Measurements from ENCODE around the gene URB1. TPM values are rescaled to one million over a fixed set of nuclear protein-coding genes. Genes with fewer than 3 reads are reported as not detected.

Gene URB1
- polyA plus RNA-seq, 2 of the 4 experiments (the other 2 are of a cell fraction), result 8.7 to 10.1 TPM

DNA sequence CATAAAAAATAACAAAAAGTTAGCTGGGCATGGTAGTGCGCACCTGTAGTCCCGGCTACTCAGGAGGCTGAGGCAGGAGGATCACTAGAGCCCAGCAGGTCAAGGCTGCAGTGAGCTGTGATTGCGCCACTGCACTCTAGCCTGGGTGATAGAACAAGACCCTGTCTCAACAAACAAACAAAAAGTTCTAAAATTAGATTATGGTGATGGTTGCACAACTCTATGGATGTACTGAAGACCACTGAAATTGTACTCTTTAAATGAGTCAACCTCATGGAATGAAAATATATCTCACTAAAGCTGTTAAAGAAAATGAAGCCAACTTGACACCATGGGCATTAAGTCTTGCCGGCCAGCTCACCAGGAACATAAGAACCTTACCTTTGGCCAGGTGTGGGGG lies 85.1 kb downstream of the URB1 start:
- no peak for ATAC-seq
- TF ChIP-seq JUN (IDR thresholded peaks at IDR 0.05), result no peak
- Histone ChIP-seq H3K9me3 (no peaks in the 10 kb centered on the region), H3K4me2 (no peak overlapping the region), H3K27ac (no peak overlapping the region), H3K4me1 (no peaks in the 10 kb centered on the region), H3K4me3 (no peak overlapping the region)
- POLR2A ChIA-PET, result interaction anchor here (0.8 kb wide), 1 partner anchor 9 kb away, joined by 5 read pairs; the partner anchor contains the start of gene MRAP
- no peak for DNase-seq (ENCODE audit: low read depth in 1 of 2, low spot score in 1 of 2)
- WGBS (ENCODE audit: missing lambda C conversion rate), result 94% methylated on average over 4 of the region's 4 CpGs
- CTCF ChIA-PET, result interaction anchor here (1.0 to 2.2 kb wide), 2 partner anchors 21 to 293 kb away, joined by 3 to 6 read pairs; no protein-coding TSS in a partner anchor
- no peak for FAIRE-seq

DNA sequence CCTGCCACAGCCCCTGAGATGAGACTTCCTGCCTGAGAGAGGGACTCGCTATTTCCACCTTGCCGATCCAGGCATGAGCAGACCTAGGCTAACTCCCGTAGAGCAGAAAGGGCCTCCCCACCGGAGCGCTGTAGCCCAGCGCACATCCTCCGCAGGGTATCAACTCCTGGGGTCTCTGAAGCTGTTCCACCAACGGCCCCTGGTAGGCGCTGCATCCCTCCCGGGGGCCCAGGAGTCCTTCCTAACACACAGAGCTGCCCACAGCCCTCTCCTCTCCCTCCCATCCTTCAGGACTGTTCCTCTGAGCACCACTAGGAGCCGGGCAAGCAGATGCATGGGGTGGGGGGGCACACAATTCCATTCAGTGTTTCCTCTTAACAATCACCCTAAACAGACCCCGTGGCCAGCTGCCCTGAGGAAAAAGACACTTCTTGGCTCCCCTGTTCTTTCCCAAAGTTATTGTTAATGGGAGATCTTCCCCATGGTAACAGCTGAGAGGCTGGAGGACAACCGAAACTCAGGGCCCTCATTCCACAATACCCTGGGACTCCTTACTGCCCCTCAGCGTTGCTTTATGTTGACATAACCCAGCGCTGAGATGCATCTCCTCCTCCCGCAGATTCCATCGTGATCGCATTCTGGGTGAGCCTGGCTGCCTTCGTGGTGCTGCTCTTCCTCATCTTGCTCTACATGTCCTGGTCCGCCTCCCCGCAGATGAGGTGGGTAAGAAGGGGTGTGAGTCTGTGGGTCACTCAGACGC lies 86.6 kb downstream of the URB1 start:
- peak; percentile 79 for ATAC-seq
- Histone ChIP-seq H3K4me2 (no peak overlapping the region), H3K27ac (no peak overlapping the region), H3K9me3 (no peaks in the 10 kb centered on the region), H3K4me3 (no peak overlapping the region), H3K4me1 (no peaks in the 10 kb centered on the region)
- 94% methylated on average over 14 of the region's 22 CpGs for WGBS (ENCODE audit: missing lambda C conversion rate)
- TF ChIP-seq, protein P1, sequence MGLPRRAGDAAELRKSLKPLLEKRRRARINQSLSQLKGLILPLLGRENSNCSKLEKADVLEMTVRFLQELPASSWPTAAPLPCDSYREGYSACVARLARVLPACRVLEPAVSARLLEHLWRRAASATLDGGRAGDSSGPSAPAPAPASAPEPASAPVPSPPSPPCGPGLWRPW (IDR thresholded peaks at IDR 0.05), result no peak
- TF ChIP-seq POLR2A (IDR thresholded peaks at IDR 0.05; ENCODE audit: low read length) (no peak), PHF8 (IDR thresholded peaks at IDR 0.05; ENCODE audit: borderline replicate concordance, low read depth) (no peak), NPAS2 (CRISPR knock-in tag; IDR thresholded peaks at IDR 0.05; ENCODE audit: borderline replicate concordance) (no peak), TP53 (CRISPR knock-in tag; IDR thresholded peaks at IDR 0.05) (no peak), ESRRA (IDR thresholded peaks at IDR 0.05; ENCODE audit: borderline replicate concordance, low read length) (no peak), RARB (CRISPR knock-in tag; IDR thresholded peaks at IDR 0.05) (no peak)
- TF ChIP-seq, protein P2, sequence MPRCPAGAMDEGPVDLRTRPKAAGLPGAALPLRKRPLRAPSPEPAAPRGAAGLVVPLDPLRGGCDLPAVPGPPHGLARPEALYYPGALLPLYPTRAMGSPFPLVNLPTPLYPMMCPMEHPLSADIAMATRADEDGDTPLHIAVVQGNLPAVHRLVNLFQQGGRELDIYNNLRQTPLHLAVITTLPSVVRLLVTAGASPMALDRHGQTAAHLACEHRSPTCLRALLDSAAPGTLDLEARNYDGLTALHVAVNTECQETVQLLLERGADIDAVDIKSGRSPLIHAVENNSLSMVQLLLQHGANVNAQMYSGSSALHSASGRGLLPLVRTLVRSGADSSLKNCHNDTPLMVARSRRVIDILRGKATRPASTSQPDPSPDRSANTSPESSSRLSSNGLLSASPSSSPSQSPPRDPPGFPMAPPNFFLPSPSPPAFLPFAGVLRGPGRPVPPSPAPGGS (IDR thresholded peaks at IDR 0.05), result no peak
- TF ChIP-seq, protein P3, sequence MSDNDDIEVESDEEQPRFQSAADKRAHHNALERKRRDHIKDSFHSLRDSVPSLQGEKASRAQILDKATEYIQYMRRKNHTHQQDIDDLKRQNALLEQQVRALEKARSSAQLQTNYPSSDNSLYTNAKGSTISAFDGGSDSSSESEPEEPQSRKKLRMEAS (IDR thresholded peaks at IDR 0.05), result no peak
- TF ChIP-seq, protein P4, sequence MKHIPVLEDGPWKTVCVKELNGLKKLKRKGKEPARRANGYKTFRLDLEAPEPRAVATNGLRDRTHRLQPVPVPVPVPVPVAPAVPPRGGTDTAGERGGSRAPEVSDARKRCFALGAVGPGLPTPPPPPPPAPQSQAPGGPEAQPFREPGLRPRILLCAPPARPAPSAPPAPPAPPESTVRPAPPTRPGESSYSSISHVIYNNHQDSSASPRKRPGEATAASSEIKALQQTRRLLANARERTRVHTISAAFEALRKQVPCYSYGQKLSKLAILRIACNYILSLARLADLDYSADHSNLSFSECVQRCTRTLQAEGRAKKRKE (CRISPR knock-in tag; IDR thresholded peaks at IDR 0.05; ENCODE audit: low read depth), result no peak
- TF ChIP-seq, protein P5, sequence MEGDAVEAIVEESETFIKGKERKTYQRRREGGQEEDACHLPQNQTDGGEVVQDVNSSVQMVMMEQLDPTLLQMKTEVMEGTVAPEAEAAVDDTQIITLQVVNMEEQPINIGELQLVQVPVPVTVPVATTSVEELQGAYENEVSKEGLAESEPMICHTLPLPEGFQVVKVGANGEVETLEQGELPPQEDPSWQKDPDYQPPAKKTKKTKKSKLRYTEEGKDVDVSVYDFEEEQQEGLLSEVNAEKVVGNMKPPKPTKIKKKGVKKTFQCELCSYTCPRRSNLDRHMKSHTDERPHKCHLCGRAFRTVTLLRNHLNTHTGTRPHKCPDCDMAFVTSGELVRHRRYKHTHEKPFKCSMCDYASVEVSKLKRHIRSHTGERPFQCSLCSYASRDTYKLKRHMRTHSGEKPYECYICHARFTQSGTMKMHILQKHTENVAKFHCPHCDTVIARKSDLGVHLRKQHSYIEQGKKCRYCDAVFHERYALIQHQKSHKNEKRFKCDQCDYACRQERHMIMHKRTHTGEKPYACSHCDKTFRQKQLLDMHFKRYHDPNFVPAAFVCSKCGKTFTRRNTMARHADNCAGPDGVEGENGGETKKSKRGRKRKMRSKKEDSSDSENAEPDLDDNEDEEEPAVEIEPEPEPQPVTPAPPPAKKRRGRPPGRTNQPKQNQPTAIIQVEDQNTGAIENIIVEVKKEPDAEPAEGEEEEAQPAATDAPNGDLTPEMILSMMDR (IDR thresholded peaks at IDR 0.05), result no peak
- FAIRE-seq, result no peak
- ChIA-PET POLR2A (no interaction called here), CTCF (no interaction called here)
- peak in 1 of 2 experiments; percentile 17 for DNase-seq (ENCODE audit: low read depth in 1 of 2, low spot score in 1 of 2)

GRCh38 chr21:32304998-32305397 lies 87.8 kb downstream of the URB1 start:
- POLR2A ChIA-PET, result no interaction called here
- Histone ChIP-seq H3K9me3 (no peaks in the 10 kb centered on the region), H3K4me1 (no peaks in the 10 kb centered on the region), H3K27ac (no peak overlapping the region), H3K4me2 (no peak overlapping the region), H3K4me3 (no peak overlapping the region)
- CTCF ChIA-PET, result interaction anchor here (0.6 kb wide), 1 partner anchor 19 kb away, joined by 3 read pairs; no protein-coding TSS in a partner anchor
- ATAC-seq (no peak), DNase-seq (ENCODE audit: low read depth in 1 of 2, low spot score in 1 of 2) (no peak), FAIRE-seq (no peak)
- WGBS (ENCODE audit: missing lambda C conversion rate), result 95% methylated on average over 7 of the region's 7 CpGs
- TF ChIP-seq, protein P5 (IDR thresholded peaks at IDR 0.05), result no peak
- no peak for TF ChIP-seq SMC3 (IDR thresholded peaks at IDR 0.05)
- no peak for TF ChIP-seq POLR2AphosphoS2 (conservative IDR thresholded peaks at IDR 0.05; ENCODE audit: low read length)
- TF ChIP-seq RCOR1 (IDR thresholded peaks at IDR 0.05; ENCODE audit: low read depth, low read length), result no peak
- TF ChIP-seq HMGXB4 (CRISPR knock-in tag; IDR thresholded peaks at IDR 0.05; ENCODE audit: borderline replicate concordance), result no peak
- TF ChIP-seq, protein P1 (IDR thresholded peaks at IDR 0.05), result no peak
- TF ChIP-seq ZC3H11A (IDR thresholded peaks at IDR 0.05), result no peak
- no peak for TF ChIP-seq PHF8 (IDR thresholded peaks at IDR 0.05; ENCODE audit: borderline replicate concordance, low read depth)
- no peak for TF ChIP-seq NPAS2 (CRISPR knock-in tag; IDR thresholded peaks at IDR 0.05; ENCODE audit: borderline replicate concordance)
- no peak for TF ChIP-seq FOXS1 (CRISPR knock-in tag; IDR thresholded peaks at IDR 0.05)
- TF ChIP-seq TFCP2L1 (CRISPR knock-in tag; IDR thresholded peaks at IDR 0.05), result no peak
- no peak for TF ChIP-seq BHLHE40 (IDR thresholded peaks at IDR 0.05; ENCODE audit: low read depth, low read length)
- no peak for TF ChIP-seq EHF (CRISPR knock-in tag; IDR thresholded peaks at IDR 0.05)
- no peak for TF ChIP-seq EP300 (IDR thresholded peaks at IDR 0.05)
- no peak for TF ChIP-seq CBX2 (IDR thresholded peaks at IDR 0.05; ENCODE audit: borderline replicate concordance, low read depth)

Data from A549 (cell line).